HepG2 (cell line): ENCODE measurements around the gene TUBB4B. TPM values are rescaled to one million over a fixed set of nuclear protein-coding genes. Genes with fewer than 3 reads are reported as not detected.

Source experiments
- DMAP1 ChIP-seq: IDR thresholded peaks from 2 replicates; pipeline ENCODE4 v1.6.1; 2016
- KMT2A ChIP-seq: sonication (generic); formaldehyde crosslinking; IDR thresholded peaks from 2 replicates; pipeline ENCODE4 v1.4.0; 2020; ENCODE audit warnings: missing genetic modification reagents
- NFYB ChIP-seq: sonication (generic); formaldehyde crosslinking; IDR thresholded peaks from 2 replicates; pipeline ENCODE4 v1.4.0; 2020; ENCODE audit warnings: missing genetic modification reagents
- NONO ChIP-seq, 2 experiments: fragments of 450-650 bp in 1 of 2; sonication (generic) in 1 of 2; formaldehyde crosslinking in 1 of 2; IDR thresholded peaks in 1 of 2; conservative IDR thresholded peaks in 1 of 2; 2 replicates each; pipeline versions ENCODE4 v1.6.1 to v1.8.0; 2017 to 2022; ENCODE audit warnings: mild to moderate bottlenecking in 1 of 2, missing genetic modification reagents in 1 of 2, moderate library complexity in 1 of 2
- PCBP1 ChIP-seq: fragments of 200-400 bp; formaldehyde crosslinking; IDR thresholded peaks from 2 replicates; pipeline ENCODE4 v1.6.1; 2017; ENCODE audit warnings: mild to moderate bottlenecking, low read depth, low read length, borderline replicate concordance
- POLR2A ChIP-seq, 2 experiments: IDR thresholded peaks; 2 replicates each; pipeline ENCODE4 v1.6.1; 2011; ENCODE audit warnings: low read depth in 2 of 2, low read length in 2 of 2, mild to moderate bottlenecking in 1 of 2, moderate library complexity in 1 of 2; ENCODE audit not compliant: insufficient read depth in 1 of 2
- RBM39 ChIP-seq: fragments of 200-400 bp; formaldehyde crosslinking; IDR thresholded peaks from one replicate; pipeline ENCODE4 v1.6.1; 2018; ENCODE audit warnings: antibody characterized with exemption, mild to moderate bottlenecking, low read depth, low read length; ENCODE audit not compliant: poor library complexity, severe bottlenecking
- REPIN1 ChIP-seq: sonication (generic); formaldehyde crosslinking; IDR thresholded peaks from 2 replicates; pipeline ENCODE4 v1.8.0; 2022; ENCODE audit warnings: missing genetic modification reagents, low read depth, mild to moderate bottlenecking, borderline replicate concordance
- RORA ChIP-seq: sonication (generic); formaldehyde crosslinking; IDR thresholded peaks from 2 replicates; pipeline ENCODE4 v1.5.0; 2020; ENCODE audit warnings: mild to moderate bottlenecking, missing genetic modification reagents, moderate library complexity
- SP1 ChIP-seq, 2 experiments: fragments of 450-650 bp in 1 of 2; sonication (generic) in 1 of 2; formaldehyde crosslinking in 1 of 2; IDR thresholded peaks; 2 replicates each; pipeline versions ENCODE4 v1.4.0 to v1.6.1; 2016 to 2020; ENCODE audit warnings: missing genetic modification reagents in 1 of 2
- SRF ChIP-seq: IDR thresholded peaks from 2 replicates; pipeline ENCODE4 v1.6.1; 2011; ENCODE audit warnings: mild to moderate bottlenecking, low read depth, low read length, moderate library complexity
- TGIF2 ChIP-seq: IDR thresholded peaks from 2 replicates; pipeline ENCODE4 v1.6.1; 2016; ENCODE audit warnings: control low read depth, missing compliant biosample characterization
- ZBTB1 ChIP-seq: sonication (generic); formaldehyde crosslinking; IDR thresholded peaks from 2 replicates; pipeline ENCODE4 v1.4.0; 2020; ENCODE audit warnings: missing genetic modification reagents, borderline replicate concordance
- ZKSCAN1 ChIP-seq: fragments of 150-350 bp; IDR thresholded peaks from 2 replicates; pipeline ENCODE4 v1.6.1; 2014; ENCODE audit warnings: low read length
- polyA plus RNA-seq, 8 experiments: library from polyadenylated mRNA; depleted of rRNA in 3 of 8; stranded (reverse) in 7 of 8; unstranded in 1 of 8; fragments of >200 nt; fragmentation: Illumina TruSeq in 4 of 8; extraction: Trizol in 4 of 8; gene quantifications; 2 replicates each; pipeline versions ENCODE4 v1.2.1 to v1.2.3, GENCODE V29; 2011 to 2016; ENCODE audit warnings: low read depth in 4 of 8, missing spikeins in 1 of 8, mixed read lengths in 1 of 8; ENCODE audit not compliant: insufficient read depth in 1 of 8
- total RNA-seq, 5 experiments: library from RNA; depleted of rRNA; stranded (reverse); fragments of >200 nt; fragmentation: Illumina TruSeq; extraction: Trizol; gene quantifications; 2 replicates each; pipeline ENCODE4 v1.2.3, GENCODE V29; 2016; ENCODE audit warnings: low read depth in 1 of 5
- TF ChIP-seq, protein P1 (sequence below): IDR thresholded peaks from 2 replicates; pipeline ENCODE4 v1.6.1; 2016; ENCODE audit warnings: low read depth, control low read depth
- TF ChIP-seq, protein P2 (sequence below): sonication (generic); formaldehyde crosslinking; conservative IDR thresholded peaks from 2 replicates; pipeline ENCODE4 v1.4.0; 2020; ENCODE audit warnings: mild to moderate bottlenecking, missing genetic modification reagents, moderate library complexity
- TF ChIP-seq, protein P3 (sequence below): sonication (generic); formaldehyde crosslinking; IDR thresholded peaks from 2 replicates; pipeline ENCODE4 v1.4.0; 2020; ENCODE audit warnings: mild to moderate bottlenecking, missing genetic modification reagents
- TF ChIP-seq, protein P4 (sequence below): IDR thresholded peaks from 2 replicates; pipeline ENCODE4 v1.6.1; 2016; ENCODE audit warnings: low read depth, borderline replicate concordance
- TF ChIP-seq, protein P5 (sequence below): IDR thresholded peaks from 2 replicates; pipeline ENCODE4 v1.6.1; 2018; ENCODE audit warnings: missing genetic modification reagents
- TF ChIP-seq, protein P6 (sequence below): IDR thresholded peaks from 2 replicates; pipeline ENCODE4 v1.6.1; 2016; ENCODE audit warnings: mild to moderate bottlenecking, missing biosample characterization, missing genetic modification reagents

Gene TUBB4B
- total and polyA plus RNA-seq, 2 of the 13 experiments (the other 11 are each of a cell fraction or from before 2014, with no cell fraction given) = 182 to 412 TPM

DNA sequence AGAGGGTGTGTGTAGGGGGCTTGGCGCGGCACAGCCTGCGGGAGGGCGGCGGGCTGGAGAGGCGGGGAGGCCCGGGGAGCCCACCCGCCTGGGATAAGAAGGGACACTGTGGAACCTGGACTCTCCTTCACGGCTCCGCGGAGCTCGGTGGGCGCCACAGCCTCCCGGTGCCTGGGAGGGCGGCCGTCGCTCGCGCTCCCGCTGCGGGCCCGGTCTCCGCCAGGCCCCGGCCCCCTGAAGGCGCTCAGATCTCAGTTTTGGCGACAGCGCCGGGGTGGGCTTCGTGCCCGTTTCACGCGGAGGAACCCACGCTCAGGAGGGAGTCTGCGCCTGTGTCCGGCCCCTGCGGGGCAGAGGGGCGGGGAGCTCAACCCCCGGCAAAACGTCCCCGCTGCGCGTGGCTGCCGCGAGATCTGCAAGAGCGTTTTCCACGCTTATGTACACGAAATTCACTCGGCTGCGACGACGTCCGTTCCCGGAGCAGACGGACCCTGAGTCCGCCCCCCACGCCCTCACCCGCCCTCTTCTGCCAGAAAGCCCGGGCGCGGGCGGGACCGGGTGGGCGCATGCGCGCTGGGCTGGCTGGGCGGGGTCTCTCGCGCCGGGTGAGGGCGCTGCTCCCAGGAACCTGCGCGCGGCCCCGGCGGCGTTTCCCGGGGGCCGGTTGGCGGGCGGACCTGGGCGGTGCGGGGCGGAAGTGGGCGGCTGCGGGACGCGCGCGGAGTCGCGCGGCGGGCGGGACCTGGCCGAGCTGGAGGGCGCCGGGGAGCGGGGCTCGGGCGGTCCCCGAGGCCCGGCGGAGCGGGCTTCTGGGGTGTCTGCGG, 13.7 kb downstream of the TUBB4B start, which contains the start of gene NELFB (continued):
- TF ChIP-seq REPIN1 (CRISPR knock-in tag) = 0 out of 2 replicates have a peak, but pooled peaks have one; percentile 27
- peak; percentile 65 for TF ChIP-seq SRF
- no peak for TF ChIP-seq ZKSCAN1
- no peak for TF ChIP-seq SP1 (IDR thresholded peaks at IDR 0.05)
- peak; percentile 82 for TF ChIP-seq SP1 (CRISPR knock-in tag; IDR thresholded peaks at IDR 0.05)
- TF ChIP-seq TGIF2 (CRISPR knock-in tag) = no peak
- TF ChIP-seq, protein P1, sequence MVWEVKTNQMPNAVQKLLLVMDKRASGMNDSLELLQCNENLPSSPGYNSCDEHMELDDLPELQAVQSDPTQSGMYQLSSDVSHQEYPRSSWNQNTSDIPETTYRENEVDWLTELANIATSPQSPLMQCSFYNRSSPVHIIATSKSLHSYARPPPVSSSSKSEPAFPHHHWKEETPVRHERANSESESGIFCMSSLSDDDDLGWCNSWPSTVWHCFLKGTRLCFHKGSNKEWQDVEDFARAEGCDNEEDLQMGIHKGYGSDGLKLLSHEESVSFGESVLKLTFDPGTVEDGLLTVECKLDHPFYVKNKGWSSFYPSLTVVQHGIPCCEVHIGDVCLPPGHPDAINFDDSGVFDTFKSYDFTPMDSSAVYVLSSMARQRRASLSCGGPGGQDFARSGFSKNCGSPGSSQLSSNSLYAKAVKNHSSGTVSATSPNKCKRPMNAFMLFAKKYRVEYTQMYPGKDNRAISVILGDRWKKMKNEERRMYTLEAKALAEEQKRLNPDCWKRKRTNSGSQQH (CRISPR knock-in tag) = 0 out of 2 replicates have a peak, but pooled peaks have one; percentile 37
- TF ChIP-seq RORA (CRISPR knock-in tag) = no peak
- TF ChIP-seq ZBTB1 (CRISPR knock-in tag) = peak; percentile 99
- TF ChIP-seq, protein P2, sequence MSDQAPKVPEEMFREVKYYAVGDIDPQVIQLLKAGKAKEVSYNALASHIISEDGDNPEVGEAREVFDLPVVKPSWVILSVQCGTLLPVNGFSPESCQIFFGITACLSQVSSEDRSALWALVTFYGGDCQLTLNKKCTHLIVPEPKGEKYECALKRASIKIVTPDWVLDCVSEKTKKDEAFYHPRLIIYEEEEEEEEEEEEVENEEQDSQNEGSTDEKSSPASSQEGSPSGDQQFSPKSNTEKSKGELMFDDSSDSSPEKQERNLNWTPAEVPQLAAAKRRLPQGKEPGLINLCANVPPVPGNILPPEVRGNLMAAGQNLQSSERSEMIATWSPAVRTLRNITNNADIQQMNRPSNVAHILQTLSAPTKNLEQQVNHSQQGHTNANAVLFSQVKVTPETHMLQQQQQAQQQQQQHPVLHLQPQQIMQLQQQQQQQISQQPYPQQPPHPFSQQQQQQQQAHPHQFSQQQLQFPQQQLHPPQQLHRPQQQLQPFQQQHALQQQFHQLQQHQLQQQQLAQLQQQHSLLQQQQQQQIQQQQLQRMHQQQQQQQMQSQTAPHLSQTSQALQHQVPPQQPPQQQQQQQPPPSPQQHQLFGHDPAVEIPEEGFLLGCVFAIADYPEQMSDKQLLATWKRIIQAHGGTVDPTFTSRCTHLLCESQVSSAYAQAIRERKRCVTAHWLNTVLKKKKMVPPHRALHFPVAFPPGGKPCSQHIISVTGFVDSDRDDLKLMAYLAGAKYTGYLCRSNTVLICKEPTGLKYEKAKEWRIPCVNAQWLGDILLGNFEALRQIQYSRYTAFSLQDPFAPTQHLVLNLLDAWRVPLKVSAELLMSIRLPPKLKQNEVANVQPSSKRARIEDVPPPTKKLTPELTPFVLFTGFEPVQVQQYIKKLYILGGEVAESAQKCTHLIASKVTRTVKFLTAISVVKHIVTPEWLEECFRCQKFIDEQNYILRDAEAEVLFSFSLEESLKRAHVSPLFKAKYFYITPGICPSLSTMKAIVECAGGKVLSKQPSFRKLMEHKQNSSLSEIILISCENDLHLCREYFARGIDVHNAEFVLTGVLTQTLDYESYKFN (CRISPR knock-in tag) = no peak
- 0 out of 2 replicates have a peak, but pooled peaks have one; percentile 13 for TF ChIP-seq DMAP1 (CRISPR knock-in tag)
- no peak for TF ChIP-seq PCBP1
- TF ChIP-seq KMT2A (CRISPR knock-in tag) = no peak
- peak in 1 of 2 experiments; percentile 80; a peak in 2 of 4 replicates for TF ChIP-seq POLR2A (IDR thresholded peaks at IDR 0.05; ENCODE audit: insufficient read depth in 1 of 2, low read depth in 2 of 2, low read length in 2 of 2)
- TF ChIP-seq, protein P3, sequence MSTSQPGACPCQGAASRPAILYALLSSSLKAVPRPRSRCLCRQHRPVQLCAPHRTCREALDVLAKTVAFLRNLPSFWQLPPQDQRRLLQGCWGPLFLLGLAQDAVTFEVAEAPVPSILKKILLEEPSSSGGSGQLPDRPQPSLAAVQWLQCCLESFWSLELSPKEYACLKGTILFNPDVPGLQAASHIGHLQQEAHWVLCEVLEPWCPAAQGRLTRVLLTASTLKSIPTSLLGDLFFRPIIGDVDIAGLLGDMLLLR (CRISPR knock-in tag) = no peak
- no peak for TF ChIP-seq RBM39
- TF ChIP-seq, protein P4, sequence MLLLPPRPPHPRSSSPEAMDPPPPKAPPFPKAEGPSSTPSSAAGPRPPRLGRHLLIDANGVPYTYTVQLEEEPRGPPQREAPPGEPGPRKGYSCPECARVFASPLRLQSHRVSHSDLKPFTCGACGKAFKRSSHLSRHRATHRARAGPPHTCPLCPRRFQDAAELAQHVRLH (CRISPR knock-in tag) = no peak
- no peak for TF ChIP-seq NONO (IDR thresholded peaks at IDR 0.05)
- peak; percentile 80; the same call in 1 of the 2 replicates for TF ChIP-seq NONO (CRISPR knock-in tag; conservative IDR thresholded peaks at IDR 0.05)
- TF ChIP-seq, protein P5, sequence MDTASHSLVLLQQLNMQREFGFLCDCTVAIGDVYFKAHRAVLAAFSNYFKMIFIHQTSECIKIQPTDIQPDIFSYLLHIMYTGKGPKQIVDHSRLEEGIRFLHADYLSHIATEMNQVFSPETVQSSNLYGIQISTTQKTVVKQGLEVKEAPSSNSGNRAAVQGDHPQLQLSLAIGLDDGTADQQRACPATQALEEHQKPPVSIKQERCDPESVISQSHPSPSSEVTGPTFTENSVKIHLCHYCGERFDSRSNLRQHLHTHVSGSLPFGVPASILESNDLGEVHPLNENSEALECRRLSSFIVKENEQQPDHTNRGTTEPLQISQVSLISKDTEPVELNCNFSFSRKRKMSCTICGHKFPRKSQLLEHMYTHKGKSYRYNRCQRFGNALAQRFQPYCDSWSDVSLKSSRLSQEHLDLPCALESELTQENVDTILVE (CRISPR knock-in tag) = peak; percentile 57; the same call in 1 of the 2 replicates
- no peak; the same call in 1 of the 2 replicates for TF ChIP-seq NFYB (CRISPR knock-in tag)
- TF ChIP-seq, protein P6, sequence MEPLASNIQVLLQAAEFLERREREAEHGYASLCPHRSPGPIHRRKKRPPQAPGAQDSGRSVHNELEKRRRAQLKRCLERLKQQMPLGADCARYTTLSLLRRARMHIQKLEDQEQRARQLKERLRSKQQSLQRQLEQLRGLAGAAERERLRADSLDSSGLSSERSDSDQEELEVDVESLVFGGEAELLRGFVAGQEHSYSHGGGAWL = peak; percentile 33; the same call in 1 of the 2 replicates
